ENCODE measurements around the gene FAM3A.
A peak's percentile ranks its signal among the peaks of the same experiment; 100 is the strongest.

Gene FAM3A

DNA sequence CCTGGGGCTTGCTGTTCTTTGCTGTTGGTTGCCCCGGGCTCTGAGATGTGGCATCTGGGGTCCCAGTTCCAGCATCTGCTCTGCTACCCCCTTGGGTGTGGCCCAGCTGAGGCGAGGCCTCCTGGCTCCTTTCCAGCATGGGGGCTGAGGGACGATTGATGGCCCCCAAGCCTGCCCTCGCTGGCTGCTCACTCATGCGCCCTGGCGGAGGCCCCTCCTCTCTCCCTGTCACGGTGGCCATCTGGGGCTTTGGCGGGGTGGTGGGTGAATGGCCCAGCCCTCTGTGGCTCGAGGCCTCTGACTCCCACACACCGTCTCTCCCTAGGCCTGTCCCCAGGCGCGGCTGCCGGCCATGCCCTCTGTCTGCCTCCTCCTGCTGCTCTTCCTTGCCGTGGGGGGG is 56.2 kb downstream of the FAM3A start:
- DNase-seq (ENCODE audit: low read depth in 2 of 2), result no peak

DNA sequence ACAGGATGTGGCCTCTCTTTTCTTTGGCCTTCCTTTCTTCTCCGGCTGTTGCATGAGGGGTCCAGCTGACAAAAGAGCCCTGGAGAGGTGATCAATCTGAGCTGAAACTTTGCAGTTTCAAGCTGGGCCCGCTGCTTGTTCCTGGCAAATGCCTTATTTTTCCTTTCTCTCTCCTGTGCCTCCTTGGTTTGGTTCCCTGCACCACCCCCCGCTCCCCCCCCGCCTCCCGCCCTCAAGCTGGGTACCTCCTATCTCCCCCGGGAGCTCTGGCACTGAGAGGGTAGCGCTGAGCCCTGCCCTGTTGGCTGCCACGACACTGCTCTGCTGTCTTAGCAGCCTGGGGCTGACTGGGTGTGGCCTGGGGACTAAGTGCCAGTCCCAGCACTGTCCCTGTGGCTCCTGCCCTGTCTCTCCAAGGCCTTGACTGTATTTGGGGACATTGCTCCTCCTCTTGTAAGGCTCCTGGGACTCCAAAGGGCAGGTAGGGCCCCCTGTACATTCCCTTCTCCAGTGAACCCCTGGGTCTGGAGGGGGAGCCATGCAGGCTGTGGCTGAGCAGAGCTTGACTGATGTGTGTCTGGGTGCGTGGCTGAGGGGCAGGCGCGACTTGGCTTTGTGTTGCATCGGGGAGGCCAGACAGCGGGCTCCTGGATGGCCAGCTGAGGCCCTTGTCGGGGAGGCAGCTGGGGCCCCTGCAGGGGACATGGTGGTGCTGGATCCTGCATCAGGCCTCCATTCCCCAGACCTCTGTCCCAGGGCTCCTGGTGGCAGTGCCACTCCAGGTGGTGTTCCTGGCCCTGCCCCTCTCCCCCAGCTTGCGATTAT is 56.9 kb downstream of the FAM3A start:
- no peak for DNase-seq (ENCODE audit: low read depth in 2 of 2)

DNA sequence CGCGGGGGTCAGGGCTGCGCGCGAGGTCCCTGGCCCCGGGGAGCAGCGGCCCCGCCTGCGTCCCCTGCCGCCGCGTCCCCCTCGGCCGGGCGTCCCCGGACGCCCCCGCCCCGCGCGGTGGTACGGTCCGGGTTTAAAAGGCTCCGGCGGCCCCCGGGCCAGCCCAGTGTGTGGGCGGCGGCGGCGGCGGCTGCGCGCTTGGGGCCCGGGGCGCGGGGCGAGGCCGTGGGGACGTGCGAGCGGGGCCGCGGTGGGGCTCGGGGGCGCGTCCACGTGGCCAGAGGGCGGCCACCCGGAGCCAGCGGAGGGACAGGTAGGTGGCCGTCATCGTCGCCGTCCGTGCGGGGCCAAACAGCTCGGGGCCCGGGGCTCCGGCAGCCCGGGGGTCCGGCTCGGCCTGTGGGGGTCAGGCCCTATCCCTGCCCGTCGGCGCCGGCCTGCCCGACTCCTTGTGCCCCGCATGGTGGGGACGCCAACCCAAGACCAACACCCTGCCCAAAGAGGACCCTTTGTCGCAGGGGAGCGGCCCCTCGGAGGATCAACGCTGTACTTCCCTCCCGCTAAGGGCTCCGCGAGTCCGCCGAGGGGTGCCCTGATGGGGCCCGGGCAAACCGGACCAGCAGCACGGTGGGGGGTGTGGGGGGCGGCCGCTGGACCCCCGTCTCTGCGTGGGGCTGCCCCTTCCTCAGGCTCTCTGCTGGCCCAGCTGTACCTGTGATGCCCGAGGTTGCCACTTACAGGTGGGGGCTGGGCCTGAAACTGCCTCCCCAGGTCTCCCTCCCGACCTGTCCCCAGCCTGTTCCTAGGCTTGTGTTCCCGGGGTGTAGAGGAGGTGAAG is 57.7 kb downstream of the FAM3A start, which contains the start of gene PLXNA3:
Gene PLXNA3 (plus strand): TSS at position 166 of the 838 bp plus-strand sequence. CDS start 1,903 bp downstream, outside the sequence.
- DNase-seq (ENCODE audit: low read depth in 2 of 2), result peak; percentile 55 to 59

DNA sequence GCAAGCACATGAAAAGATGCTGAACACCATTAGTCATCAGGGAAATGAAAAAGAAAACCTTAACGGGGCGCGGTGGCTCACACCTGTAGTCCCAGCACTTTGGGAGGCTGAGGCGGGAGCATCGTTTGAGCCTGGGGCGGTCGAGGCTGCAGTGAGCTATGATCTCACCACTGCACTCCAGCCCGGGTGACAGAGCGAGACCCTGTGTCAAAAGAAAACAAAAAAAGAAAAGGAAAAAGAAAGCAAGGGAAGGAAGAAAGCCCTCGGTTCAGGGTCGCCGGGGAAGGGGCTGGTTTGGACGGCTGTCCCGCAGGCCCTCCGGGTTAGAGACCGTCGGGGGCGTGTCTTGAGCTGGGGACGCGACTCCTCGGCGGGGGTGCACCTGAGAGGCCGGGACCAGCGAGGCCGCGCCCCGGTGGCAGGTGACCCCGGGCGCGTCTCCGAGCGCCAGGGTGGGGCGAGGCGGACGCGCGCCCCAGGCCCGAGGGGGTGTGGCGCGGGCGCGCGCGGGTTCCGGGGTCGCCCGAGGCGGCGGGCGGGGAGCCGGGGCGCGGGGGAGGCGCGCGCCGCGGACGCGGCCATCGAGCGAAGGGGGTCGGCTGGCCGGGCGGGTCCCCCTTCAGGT is 58.4 kb downstream of the FAM3A start:
- peak; percentile 25 to 42 for DNase-seq (ENCODE audit: low read depth in 2 of 2)

All from stimulated activated CD4-positive, alpha-beta T cell treated with anti-CD3 and anti-CD28 coated beads, Interleukin-1b, Interleukin-23, amount 100 ng/mL, for 4 hours (primary cell).